HCT116 (cell line): ENCODE data around the gene APOM. TPM values are rescaled to one million over a fixed set of nuclear protein-coding genes. Genes with fewer than 3 reads are reported as not detected.

Source experiments
- ATAC-seq: fragments of 200-7000 bp; cut with Tn5 transposase; 2 replicates; pipeline ENCODE4 v1.9.1; 2020; ENCODE audit warnings: mild to moderate bottlenecking, moderate library complexity
- BruUV-seq: library from RNA; stranded (reverse); fragments of 400-500 nt; replicated peaks from 2 replicates; lab custom pipeline; 2021; lab: Mats Ljungman, UMichigan
- CTCF ChIA-PET: fragments of 300-600 bp; sonication (Branson Sonifier 250); formaldehyde crosslinking; loops from one replicate; lab custom pipeline; 2021; ENCODE audit warnings: antibody characterized with exemption; lab: Charles Lee
- POLR2A ChIA-PET: fragments of 300-600, 350-600 bp; sonication (Branson Sonifier 250); formaldehyde crosslinking; loops from one replicate; lab custom pipeline; 2021; ENCODE audit warnings: antibody characterized with exemption; lab: Charles Lee
- RAD21 ChIA-PET, 2 experiments: fragments of 300-600 bp; sonication (Branson Sonifier 250); formaldehyde crosslinking; loops; one replicate each; lab custom pipeline; 2023; ENCODE audit warnings: low total read pairs in 2 of 2; ENCODE audit not compliant: uncharacterized antibody in 2 of 2, unreplicated experiment in 2 of 2, low non-redundant PET in 1 of 2; lab: Charles Lee
- DNase-seq: peaks from one replicate; pipeline ENCODE4 v3.0.0-alpha.2; 2010; ENCODE audit warnings: low read depth, low spot score
- H2AFZ ChIP-seq: fragments of 200-600 bp; shearing (Covaris generic), sonication (generic); 2 replicates; pipeline ENCODE4 v1.6.1; 2017; ENCODE audit warnings: low read depth, mixed run types, mixed read lengths, antibody characterized with exemption, low read length; ENCODE audit not compliant: poor library complexity, severe bottlenecking
- H3K27ac ChIP-seq: 2 replicates; pipeline ENCODE4 v1.5.1; 2012; ENCODE audit warnings: low read depth, low read length
- H3K27me3 ChIP-seq: fragments of 200-600 bp; sonication (generic); 2 replicates; pipeline ENCODE4 v1.6.1; 2016; ENCODE audit warnings: mixed run types, low read length, mixed read lengths; ENCODE audit not compliant: insufficient read depth
- H3K36me3 ChIP-seq, 2 experiments: fragments of 200-500 bp in 1 of 2; fragments of 200-600 bp in 1 of 2; sonication (Bioruptor generic) in 1 of 2; sonication (generic) in 1 of 2; 2 replicates each; pipeline versions ENCODE4 v1.5.1 to v1.6.1; 2014 to 2016; ENCODE audit warnings: low read length in 2 of 2, inconsistent platforms in 1 of 2, mixed read lengths in 1 of 2, mixed run types in 1 of 2; ENCODE audit not compliant: insufficient read depth in 2 of 2, control insufficient read depth in 1 of 2
- H3K4me1 ChIP-seq, 2 experiments: fragments of 200-600 bp in 1 of 2; sonication (generic) in 1 of 2; 2 replicates each; pipeline versions ENCODE4 v1.5.1 to v1.6.1; 2012 to 2017; ENCODE audit warnings: low read length in 2 of 2, inconsistent platforms in 1 of 2, mild to moderate bottlenecking in 1 of 2, mixed read lengths in 1 of 2, mixed run types in 1 of 2, moderate library complexity in 1 of 2; ENCODE audit not compliant: insufficient read depth in 2 of 2, control insufficient read depth in 1 of 2
- H3K4me2 ChIP-seq: fragments of 200-600 bp; sonication (generic); 2 replicates; pipeline ENCODE4 v1.6.1; 2017; ENCODE audit warnings: mixed run types, low read length, mixed read lengths
- H3K4me3 ChIP-seq, 2 experiments: fragments of 200-600 bp in 1 of 2; sonication (generic) in 1 of 2; replicated peaks in 1 of 2; 2 replicates each; pipeline ENCODE4 v1.5.1; 2011 to 2016; ENCODE audit warnings: low read length in 2 of 2, control low read depth in 1 of 2, low read depth in 1 of 2, mild to moderate bottlenecking in 1 of 2, mixed read lengths in 1 of 2, mixed run types in 1 of 2
- H3K79me2 ChIP-seq: fragments of 200-600 bp; sonication (generic); 2 replicates; pipeline ENCODE4 v1.6.1; 2017; ENCODE audit warnings: mild to moderate bottlenecking, mixed run types, low read length, moderate library complexity, mixed read lengths; ENCODE audit not compliant: insufficient read depth
- H3K9ac ChIP-seq: fragments of 200-600 bp; sonication (generic); 2 replicates; pipeline ENCODE4 v1.6.1; 2016; ENCODE audit warnings: low read length, mixed read lengths
- H3K9me2 ChIP-seq: fragments of 200-600 bp; sonication (generic), shearing (Covaris generic); 2 replicates; pipeline ENCODE4 v1.6.1; 2017; ENCODE audit warnings: mixed run types, mild to moderate bottlenecking, moderate library complexity; ENCODE audit not compliant: insufficient read depth
- H3K9me3 ChIP-seq, 2 experiments: fragments of 200-500 bp in 1 of 2; fragments of 200-600 bp in 1 of 2; sonication (Bioruptor generic) in 1 of 2; sonication (generic) in 1 of 2; 2 replicates each; pipeline ENCODE4 v1.6.1; 2014 to 2017; ENCODE audit warnings: low read length in 2 of 2, mixed read lengths in 2 of 2, inconsistent platforms in 1 of 2, low read depth in 1 of 2, mild to moderate bottlenecking in 1 of 2, mixed run types in 1 of 2, moderate library complexity in 1 of 2; ENCODE audit not compliant: control insufficient read depth in 1 of 2, insufficient read depth in 1 of 2
- H4K20me1 ChIP-seq: fragments of 200-600 bp; sonication (generic), shearing (Covaris generic); 2 replicates; pipeline ENCODE4 v1.6.1; 2017; ENCODE audit warnings: mixed run types, mild to moderate bottlenecking, moderate library complexity; ENCODE audit not compliant: insufficient read depth
- CBX3 ChIP-seq: IDR thresholded peaks from 2 replicates; pipeline ENCODE4 v1.6.1; 2012; ENCODE audit warnings: low read depth
- CEBPB ChIP-seq: IDR thresholded peaks from 2 replicates; pipeline ENCODE4 v1.6.1; 2012; ENCODE audit warnings: low read depth
- EZH2 ChIP-seq: fragments of 200-600 bp; sonication (generic); IDR thresholded peaks from 2 replicates; pipeline ENCODE4 v1.6.1; 2017; ENCODE audit warnings: antibody characterized with exemption, mixed run types
- EZH2phosphoT487 ChIP-seq: fragments of 200-600 bp; IDR thresholded peaks from 2 replicates; pipeline ENCODE4 v1.6.1; 2018; ENCODE audit warnings: antibody characterized with exemption, borderline replicate concordance
- FOSL1 ChIP-seq: IDR thresholded peaks from 2 replicates; pipeline ENCODE4 v1.6.1; 2012; ENCODE audit warnings: low read depth
- JUND ChIP-seq: IDR thresholded peaks from 2 replicates; pipeline ENCODE4 v1.6.1; 2012
- POLR2A ChIP-seq: IDR thresholded peaks from 2 replicates; pipeline ENCODE4 v1.7.0; 2011; ENCODE audit warnings: borderline replicate concordance; ENCODE audit not compliant: insufficient read depth, insufficient read length; ENCODE audit errors: extremely low read depth
- POLR2AphosphoS5 ChIP-seq: IDR thresholded peaks from 2 replicates; pipeline ENCODE4 v1.6.1; 2011; ENCODE audit warnings: mild to moderate bottlenecking, low read depth, low read length, moderate library complexity
- SP1 ChIP-seq: IDR thresholded peaks from 2 replicates; pipeline ENCODE4 v1.6.1; 2012; ENCODE audit warnings: low read depth
- SRF ChIP-seq: IDR thresholded peaks from 2 replicates; pipeline ENCODE4 v1.6.1; 2012; ENCODE audit warnings: low read depth
- TCF7L2 ChIP-seq: IDR thresholded peaks from 2 replicates; pipeline ENCODE4 v1.7.0; 2011; ENCODE audit warnings: borderline replicate concordance, inconsistent platforms; ENCODE audit not compliant: insufficient read depth, insufficient read length; ENCODE audit errors: extremely low read depth
- YY1 ChIP-seq: IDR thresholded peaks from 2 replicates; pipeline ENCODE4 v1.6.1; 2011; ENCODE audit warnings: low read length, low read depth, moderate library complexity, mild to moderate bottlenecking; ENCODE audit not compliant: insufficient replicate concordance; ENCODE audit errors: extremely low read depth
- ZNF274 ChIP-seq: fragments of 200-500 bp; sonication (Bioruptor generic); IDR thresholded peaks from 2 replicates; pipeline ENCODE4 v1.6.1; 2014; ENCODE audit warnings: mild to moderate bottlenecking, low read depth, low read length, inconsistent platforms
- intact Hi-C: fragments of 100-400 bp; cut with micrococcal nuclease; formaldehyde crosslinking; loops from 2 replicates; pipeline ENCODE4 v1.10.0; 2022
- total RNA-seq: library from RNA; stranded (reverse); gene quantifications from one replicate; pipeline ENCODE4 v1.2.1, GENCODE V29; 2021; ENCODE audit not compliant: unreplicated experiment
- TF ChIP-seq, protein P1 (sequence below): IDR thresholded peaks from 2 replicates; pipeline ENCODE4 v1.6.1; 2011; ENCODE audit warnings: mild to moderate bottlenecking, low read length, moderate library complexity; ENCODE audit not compliant: insufficient replicate concordance; ENCODE audit errors: extremely low read depth

Gene APOM
- total RNA-seq, 1 experiment from 2014 or later = 2.2 TPM

DNA sequence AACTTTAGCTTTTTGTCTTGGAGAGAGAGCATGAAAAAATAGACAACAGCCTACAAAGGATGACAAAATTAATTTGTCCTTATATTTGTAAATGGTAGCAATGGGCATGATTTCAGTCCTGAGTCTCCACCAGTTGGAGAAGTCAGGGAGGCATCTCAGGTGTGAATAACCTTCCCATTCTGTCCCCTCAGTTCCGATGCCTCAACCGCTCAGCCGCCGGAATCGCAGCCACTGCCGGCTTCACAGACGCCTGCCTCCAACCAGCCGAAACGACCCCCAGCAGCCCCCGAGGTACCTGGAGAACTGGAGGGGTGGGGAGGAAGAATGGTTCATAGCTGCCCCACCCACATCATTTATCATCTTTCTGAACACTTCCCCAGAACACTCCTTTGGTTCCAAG lies 31.6 kb upstream of the APOM start:
- Histone ChIP-seq H3K27me3 (no peaks in the 10 kb centered on the region), H3K79me2 (peaks cover 80% of the 10 kb centered on the region), H3K4me2 (no peak overlapping the region), H4K20me1 (no peaks in the 10 kb centered on the region), H2AFZ (no peak overlapping the region)
- RAD21 ChIA-PET = no interaction called here
- POLR2A ChIA-PET = no interaction called here
- CTCF ChIA-PET = no interaction called here
- TF ChIP-seq TCF7L2 = no peak
- TF ChIP-seq CBX3 = no peak
- no peak for TF ChIP-seq FOSL1
- TF ChIP-seq EZH2 = no peak
- TF ChIP-seq CEBPB = no peak
- no peak for TF ChIP-seq YY1
- no peak for TF ChIP-seq ZNF274
- no peak for TF ChIP-seq SRF
- TF ChIP-seq, all 23 proteins: peak for 0
- Histone ChIP-seq H3K27ac (no peak overlapping the region), H3K4me1 (peaks cover 6 to 18% of the 10 kb centered on the region in 2 experiments; a peak in 3 of 4 replicates), H3K9ac (no peak overlapping the region), H3K36me3 (peaks cover 41 to 76% of the 10 kb centered on the region in 2 experiments), H3K4me3 (no peak overlapping the region), H3K9me3 (no peaks in the 10 kb centered on the region), H3K9me2 (no peaks in the 10 kb centered on the region)
- intact Hi-C loops = no loop called here
- no TSS peak for BruUV-seq
- no peak for DNase-seq
- no peak for ATAC-seq

DNA sequence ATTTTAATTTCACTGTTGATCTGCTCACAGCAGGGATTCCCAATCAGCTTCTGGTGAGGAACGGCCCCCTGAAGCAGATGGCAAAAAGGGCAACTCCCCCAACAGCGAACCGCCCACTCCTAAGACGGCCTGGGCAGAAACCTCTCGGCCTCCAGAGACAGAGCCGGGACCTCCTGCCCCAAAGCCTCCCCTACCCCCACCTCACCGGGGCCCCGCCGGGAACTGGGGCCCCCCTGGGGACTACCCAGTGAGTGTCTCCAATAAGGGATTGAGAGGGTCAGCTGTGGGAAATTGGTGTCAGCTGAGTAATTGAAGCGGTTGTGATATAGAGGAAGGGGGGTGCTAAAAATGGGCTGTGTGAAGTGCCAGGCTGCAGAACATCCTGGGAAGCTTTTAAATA lies 28.7 kb upstream of the APOM start:
- no TSS peak for BruUV-seq

More for the DNA sequence above, 28.7 kb upstream of the APOM start:
- Histone ChIP-seq H3K27ac (no peak overlapping the region), H4K20me1 (no peaks in the 10 kb centered on the region), H3K36me3 (peaks cover 54 to 97% of the 10 kb centered on the region in 2 experiments), H3K9ac (no peak overlapping the region), H3K4me2 (no peak overlapping the region), H3K9me2 (no peaks in the 10 kb centered on the region), H3K4me1 (peaks cover 6 to 7% of the 10 kb centered on the region in 2 experiments; a peak in 3 of 4 replicates), H3K79me2 (peaks cover 90% of the 10 kb centered on the region), H3K4me3 (no peak overlapping the region), H3K9me3 (no peaks in the 10 kb centered on the region), H2AFZ (no peak overlapping the region), H3K27me3 (no peaks in the 10 kb centered on the region)
- ChIA-PET RAD21 (no interaction called here), CTCF (no interaction called here), POLR2A (no interaction called here)
- TF ChIP-seq ZNF274 = no peak
- no peak for TF ChIP-seq POLR2AphosphoS5
- TF ChIP-seq CBX3 = no peak
- no peak for TF ChIP-seq JUND
- no peak for TF ChIP-seq POLR2A
- no peak for TF ChIP-seq FOSL1
- no peak for TF ChIP-seq EZH2
- no peak for TF ChIP-seq SP1
- no peak for TF ChIP-seq EZH2phosphoT487
- TF ChIP-seq, protein P1, sequence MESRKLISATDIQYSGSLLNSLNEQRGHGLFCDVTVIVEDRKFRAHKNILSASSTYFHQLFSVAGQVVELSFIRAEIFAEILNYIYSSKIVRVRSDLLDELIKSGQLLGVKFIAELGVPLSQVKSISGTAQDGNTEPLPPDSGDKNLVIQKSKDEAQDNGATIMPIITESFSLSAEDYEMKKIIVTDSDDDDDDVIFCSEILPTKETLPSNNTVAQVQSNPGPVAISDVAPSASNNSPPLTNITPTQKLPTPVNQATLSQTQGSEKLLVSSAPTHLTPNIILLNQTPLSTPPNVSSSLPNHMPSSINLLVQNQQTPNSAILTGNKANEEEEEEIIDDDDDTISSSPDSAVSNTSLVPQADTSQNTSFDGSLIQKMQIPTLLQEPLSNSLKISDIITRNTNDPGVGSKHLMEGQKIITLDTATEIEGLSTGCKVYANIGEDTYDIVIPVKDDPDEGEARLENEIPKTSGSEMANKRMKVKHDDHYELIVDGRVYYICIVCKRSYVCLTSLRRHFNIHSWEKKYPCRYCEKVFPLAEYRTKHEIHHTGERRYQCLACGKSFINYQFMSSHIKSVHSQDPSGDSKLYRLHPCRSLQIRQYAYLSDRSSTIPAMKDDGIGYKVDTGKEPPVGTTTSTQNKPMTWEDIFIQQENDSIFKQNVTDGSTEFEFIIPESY = no peak
- ATAC-seq (no peak), DNase-seq (no peak)
- intact Hi-C loops = no loop called here
